SKM-1 (cell line): ENCODE data around the gene SVIL.

Experiments used
- DNase-seq: peaks from one replicate; lab custom pipeline; 2025; ENCODE audit not compliant: unreplicated experiment; lab: John Stamatoyannopoulos, UW

Gene SVIL

GRCh38 chr10:29431711-29432110, 203.1 kb downstream of the SVIL start:
- no peak for DNase-seq

GRCh38 chr10:29430101-29430500, 204.7 kb downstream of the SVIL start:
- DNase-seq, result no peak

GRCh38 chr10:29428486-29428885, 206.3 kb downstream of the SVIL start:
- DNase-seq, result no peak

DNA sequence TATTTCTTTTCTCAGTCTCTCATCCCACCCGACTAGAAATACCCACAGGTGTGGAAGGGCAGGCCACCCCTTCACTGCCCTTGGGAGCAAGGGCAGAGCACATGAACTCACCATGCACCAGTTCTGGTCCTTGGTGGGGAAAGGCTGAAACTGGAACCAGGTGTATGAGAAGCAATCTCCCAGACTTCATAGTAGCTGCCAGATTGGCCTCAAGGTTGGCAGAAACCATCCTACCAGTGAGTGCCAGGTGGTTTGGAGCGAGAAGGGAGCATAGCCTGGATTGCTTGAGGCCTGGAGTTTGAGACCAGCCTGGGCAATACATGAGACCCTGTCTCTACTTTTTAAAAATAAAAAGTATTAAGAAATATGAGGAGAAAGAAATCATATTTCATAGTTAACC, 207.1 kb downstream of the SVIL start:
- DNase-seq, result no peak

- DNase-seq, result no peak
These were observed 208.4 kb downstream of the SVIL start for GRCh38 chr10:29426420-29426819.

DNA sequence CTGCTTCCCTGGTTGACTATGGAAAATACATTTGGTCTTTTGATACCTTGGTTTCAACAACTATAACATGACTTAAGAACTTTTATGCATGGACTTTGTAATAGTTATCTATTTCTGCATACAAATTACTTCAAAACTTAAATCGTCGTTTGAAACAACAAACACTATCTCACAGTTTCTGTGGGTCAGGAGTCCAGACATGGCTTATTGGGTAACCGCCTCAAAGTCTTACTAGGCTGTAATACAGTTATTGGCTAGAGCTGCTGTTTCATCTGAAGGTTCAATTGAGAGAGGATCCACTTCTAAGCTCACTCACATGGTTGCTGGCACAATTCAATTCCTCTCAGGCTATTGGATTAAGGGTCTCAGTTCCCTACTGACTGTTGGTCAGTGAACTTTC, 210.8 kb downstream of the SVIL start:
- DNase-seq, result no peak

DNA sequence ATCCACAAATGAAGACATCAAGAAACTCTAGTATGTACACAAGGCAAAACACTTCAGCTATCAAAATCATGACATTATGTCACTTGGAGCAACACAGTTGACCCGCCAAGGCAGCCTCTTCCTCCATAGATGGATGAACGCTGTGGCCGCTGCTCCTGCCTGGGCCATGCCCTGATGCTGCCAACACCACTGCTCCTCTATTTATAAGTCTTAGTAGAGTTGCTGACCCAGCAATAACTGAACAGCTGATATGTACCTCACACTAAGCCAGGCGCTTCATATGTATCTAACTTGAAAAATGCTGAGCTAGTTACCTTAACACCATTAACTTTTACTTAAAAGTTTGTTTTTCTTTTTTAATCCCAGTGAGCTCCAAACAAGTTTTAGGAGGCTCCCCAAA, 214.0 kb downstream of the SVIL start:
- no peak for DNase-seq

DNA sequence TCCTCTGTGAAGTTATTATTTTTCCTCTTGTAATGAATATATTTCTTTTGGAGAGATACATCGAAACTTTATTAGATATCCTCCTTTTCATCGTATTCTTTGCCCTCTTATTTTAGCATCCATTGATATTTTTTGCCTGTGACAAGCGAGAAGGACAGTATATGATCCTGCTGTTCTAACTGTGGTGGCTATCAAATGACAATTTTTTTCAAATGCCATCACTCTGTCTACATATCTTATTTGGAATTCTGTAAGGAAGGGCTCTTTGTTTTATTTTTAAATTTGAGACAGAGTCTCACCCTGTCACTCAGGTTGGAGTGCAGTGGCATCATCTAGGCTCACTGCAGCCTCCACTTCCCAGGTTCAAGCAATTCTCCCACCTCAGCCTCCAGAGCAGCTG, 217.4 kb downstream of the SVIL start:
- DNase-seq, result no peak

DNA sequence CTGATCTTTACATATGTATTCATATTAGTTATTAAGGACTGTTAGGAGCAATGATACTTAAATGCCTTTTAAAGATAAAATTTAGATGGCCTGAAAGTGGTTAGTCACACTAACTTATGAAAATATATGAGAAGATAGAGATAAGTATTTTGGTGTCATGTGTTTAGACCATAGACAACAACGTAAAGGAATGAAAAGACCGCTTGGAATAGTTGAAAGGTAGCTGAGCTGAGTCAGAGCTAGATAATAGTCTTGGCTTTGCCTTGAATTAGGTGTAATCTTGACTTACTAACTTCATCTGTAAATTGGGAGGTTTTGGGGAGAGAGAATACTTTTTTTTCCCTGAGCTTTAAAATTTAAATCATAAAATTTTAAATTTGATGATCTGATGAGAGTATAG, 218.9 kb downstream of the SVIL start:
- no peak for DNase-seq

DNA sequence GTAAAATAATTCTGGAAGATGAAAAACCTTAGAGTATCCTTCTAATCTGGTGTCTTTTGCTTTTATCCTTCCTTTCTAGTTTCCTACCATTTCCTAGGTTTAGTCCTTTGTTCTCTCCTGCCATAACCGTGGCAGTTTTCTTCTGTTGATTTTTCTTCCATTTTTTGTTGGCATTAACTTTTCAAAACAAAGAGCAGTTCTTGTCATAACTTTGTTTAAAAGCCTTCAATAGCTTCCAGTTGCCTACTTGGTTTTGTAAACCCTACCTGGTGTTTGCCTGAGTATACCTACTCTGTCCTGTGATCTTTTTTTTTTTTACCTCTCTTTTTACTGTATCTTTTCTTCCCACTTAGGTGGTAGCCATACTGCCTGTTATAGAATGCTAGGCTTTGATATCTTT, 220.3 kb downstream of the SVIL start:
- no peak for DNase-seq

DNA sequence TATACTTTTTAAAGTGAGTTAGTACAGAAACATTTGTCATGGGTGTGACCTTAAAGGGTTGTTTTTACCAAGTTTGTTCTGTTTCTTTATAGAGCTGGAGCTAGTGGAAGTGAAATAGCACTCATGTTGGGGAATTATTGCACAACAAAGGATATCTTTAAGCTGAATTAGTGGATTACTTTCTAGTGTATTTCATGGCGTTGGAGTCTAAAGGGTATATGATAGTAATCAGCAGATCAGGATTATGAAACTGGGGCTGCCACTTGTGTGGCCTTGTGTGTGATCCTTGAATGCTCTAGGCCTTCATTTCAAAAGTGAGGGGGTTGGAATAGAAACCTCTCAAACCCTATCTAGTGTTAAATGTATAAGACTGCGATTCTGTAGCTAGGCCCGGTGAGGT, 222.3 kb downstream of the SVIL start:
- DNase-seq, result no peak

DNA sequence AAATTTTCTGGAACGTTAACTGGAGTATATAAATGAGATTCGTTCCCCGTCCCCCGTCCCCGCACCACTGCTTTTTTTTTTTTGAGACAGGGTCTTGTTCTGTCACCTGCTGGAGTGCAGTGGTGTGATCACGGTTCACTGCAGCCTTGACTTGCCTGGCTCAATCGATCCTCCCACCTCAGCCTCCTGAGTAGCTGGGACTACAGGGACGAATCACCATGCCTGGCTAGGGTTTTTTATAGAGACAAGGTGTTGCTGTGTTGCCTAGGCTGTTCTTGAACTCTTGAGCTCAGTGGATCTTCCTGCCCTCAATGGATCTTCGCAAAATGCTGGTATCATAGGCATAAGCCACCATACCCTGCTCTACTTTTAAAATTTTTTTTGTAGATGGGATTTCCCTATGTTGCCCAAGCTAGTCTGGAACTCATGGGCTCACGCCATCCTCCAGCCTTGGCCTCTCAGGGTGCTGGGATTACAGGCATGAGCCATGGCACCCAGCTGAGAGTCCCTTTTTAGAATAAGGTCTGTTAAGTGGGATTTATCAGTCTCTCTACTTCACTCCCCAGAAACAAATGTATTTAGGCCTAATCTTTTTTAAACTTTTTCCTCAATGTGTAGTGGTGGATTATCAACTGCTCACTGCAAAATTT, 223.0 kb downstream of the SVIL start:
- no peak for DNase-seq

- no peak for DNase-seq
These were observed 225.3 kb downstream of the SVIL start for GRCh38 chr10:29409241-29410054.

DNA sequence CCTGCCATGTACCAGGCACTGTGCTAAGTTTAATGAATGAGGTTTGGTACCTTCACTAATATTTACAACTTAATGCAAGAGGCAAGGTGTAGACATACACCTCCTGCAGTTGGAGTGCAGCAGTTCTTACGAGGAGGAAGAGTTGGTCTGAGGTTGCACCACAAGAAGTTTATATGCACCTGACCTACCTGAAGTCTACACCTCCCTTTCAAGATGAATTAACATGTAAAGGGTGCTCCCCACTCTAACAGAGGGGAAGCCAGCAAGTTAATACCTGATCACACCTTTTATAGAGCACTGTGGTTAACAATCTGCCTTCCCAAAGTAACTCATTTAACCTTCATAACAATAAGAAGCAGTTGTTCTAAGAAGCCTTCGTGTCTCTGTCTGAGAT, 225.9 kb downstream of the SVIL start:
- no peak for DNase-seq
